MCF 10A (cell line): ENCODE results near the gene ACAT1. TPM values are rescaled to one million over a fixed set of nuclear protein-coding genes. Genes with fewer than 3 reads are reported as not detected.
"Not testable (repeated sequence)": the region's sequence is repeated elsewhere in the genome, so short reads cannot be mapped to it uniquely, and the experiment has no call there.

Experiments
- BruUV-seq: library from RNA; stranded (reverse); fragments of 400-500 nt; replicated peaks from 2 replicates; lab custom pipeline; 2021; lab: Mats Ljungman, UMichigan
- CTCF ChIA-PET: fragments of 300-600 bp; sonication (Branson Sonifier 250); formaldehyde crosslinking; extraction: SDS; loops from one replicate; lab custom pipeline; 2021; ENCODE audit warnings: antibody characterized with exemption, inconsistent platforms; lab: Yijun Ruan, JAX
- POLR2A ChIA-PET: fragments of 300-600, 350-650 bp; sonication (Branson Sonifier 250); formaldehyde crosslinking; extraction: SDS; loops from one replicate; lab custom pipeline; 2020; ENCODE audit warnings: antibody characterized with exemption, inconsistent platforms; lab: Yijun Ruan, JAX
- DNase-seq: peaks from one replicate; pipeline ENCODE4 v3.0.0-alpha.2; 2018; ENCODE audit not compliant: unreplicated experiment
- H3K27ac Mint-ChIP-seq: one replicate; pipeline ENCODE4 v1.8.0; 2022; ENCODE audit warnings: mild to moderate bottlenecking, low read depth, mixed read lengths; ENCODE audit not compliant: unreplicated experiment
- H3K27me3 Mint-ChIP-seq: one replicate; pipeline ENCODE4 v1.8.0; 2022; ENCODE audit warnings: mixed read lengths; ENCODE audit not compliant: insufficient read depth, unreplicated experiment
- H3K36me3 Mint-ChIP-seq: one replicate; pipeline ENCODE4 v1.8.0; 2022; ENCODE audit warnings: mild to moderate bottlenecking, moderate library complexity, mixed read lengths; ENCODE audit not compliant: insufficient read depth, unreplicated experiment
- H3K4me1 Mint-ChIP-seq: one replicate; pipeline ENCODE4 v1.8.0; 2022; ENCODE audit warnings: mixed read lengths; ENCODE audit not compliant: insufficient read depth, unreplicated experiment
- H3K4me3 Mint-ChIP-seq: one replicate; pipeline ENCODE4 v1.8.0; 2022; ENCODE audit warnings: mild to moderate bottlenecking, moderate library complexity, mixed read lengths; ENCODE audit not compliant: unreplicated experiment
- H3K9me3 Mint-ChIP-seq: one replicate; pipeline ENCODE4 v1.8.0; 2022; ENCODE audit warnings: mixed read lengths; ENCODE audit not compliant: unreplicated experiment
- CTCF ChIP-seq: fragments of 200-600 bp; IDR thresholded peaks from one replicate; pipeline ENCODE4 v1.8.0; 2022; ENCODE audit warnings: antibody characterized with exemption, mild to moderate bottlenecking; ENCODE audit not compliant: unreplicated experiment
- intact Hi-C: fragments of 100-400 bp; cut with micrococcal nuclease; formaldehyde crosslinking; loops from 2 replicates; pipeline ENCODE4 v1.14.1; 2022
- total RNA-seq: library from RNA; stranded (reverse); gene quantifications from 2 replicates; pipeline ENCODE4 v1.2.3, GENCODE V29; 2022

ACAT1 gene
- total RNA-seq, 1 experiment from 2014 or later, result 86.8 TPM

GRCh38 chr11:108147150-108147549 lies 25.8 kb downstream of the ACAT1 start:
- no peak overlapping the region for H3K27ac Mint-ChIP-seq
- H3K9me3 Mint-ChIP-seq, result no peaks in the 10 kb centered on the region
- no TSS peak for BruUV-seq
- POLR2A ChIA-PET, result interaction anchor here (0.6 to 1.2 kb wide), 2 partner anchors 25 to 67 kb away, joined by 3 read pairs; partner anchors contain the start of gene ACAT1
- peaks cover 98% of the 10 kb centered on the region for H3K36me3 Mint-ChIP-seq
- no peak for TF ChIP-seq CTCF
- H3K27me3 Mint-ChIP-seq, result no peaks in the 10 kb centered on the region
- H3K4me3 Mint-ChIP-seq, result no peak overlapping the region
- intact Hi-C loops, result no loop called here
- CTCF ChIA-PET, result interaction anchor here (1.1 kb wide), 1 partner anchor 29 kb away, joined by 5 read pairs; no protein-coding TSS in a partner anchor
- DNase-seq, result no peak
- H3K4me1 Mint-ChIP-seq, result no peaks in the 10 kb centered on the region

- TF ChIP-seq CTCF, result no peak
- DNase-seq, result no peak
- ChIA-PET POLR2A (interaction anchor here (0.7 kb wide), 1 partner anchor 721 kb away, joined by 3 read pairs; no protein-coding TSS in a partner anchor), CTCF (no interaction called here)
- Mint-ChIP-seq H3K9me3 (no peaks in the 10 kb centered on the region), H3K27ac (no peak overlapping the region), H3K4me1 (no peaks in the 10 kb centered on the region), H3K36me3 (peaks cover 88% of the 10 kb centered on the region), H3K27me3 (no peaks in the 10 kb centered on the region), H3K4me3 (no peak overlapping the region)
- intact Hi-C loops, result no loop called here
- no TSS peak for BruUV-seq
These were observed 27.2 kb downstream of the ACAT1 start for GRCh38 chr11:108148556-108148955.

- CTCF ChIA-PET, result interaction anchor here (0.6 kb wide), 1 partner anchor 13 kb away, joined by 3 read pairs; no protein-coding TSS in a partner anchor
- intact Hi-C loops, result no loop called here
- Mint-ChIP-seq H3K4me3 (no peak overlapping the region), H3K36me3 (peaks cover 71% of the 10 kb centered on the region), H3K9me3 (no peaks in the 10 kb centered on the region), H3K27ac (no peak overlapping the region), H3K27me3 (no peaks in the 10 kb centered on the region), H3K4me1 (no peaks in the 10 kb centered on the region)
- POLR2A ChIA-PET, result interaction anchor here (1.4 kb wide), 1 partner anchor 33 kb away, joined by 3 read pairs; the partner anchor contains the start of gene ACAT1
- no peak for DNase-seq
- BruUV-seq, result no TSS peak
- no peak for TF ChIP-seq CTCF
These were observed 33.2 kb downstream of the ACAT1 start for GRCh38 chr11:108154591-108154990.

- intact Hi-C loops, result no loop called here
- H3K36me3 Mint-ChIP-seq, result peaks cover 47% of the 10 kb centered on the region
- TSS peak; percentile 36 for BruUV-seq
- ChIA-PET CTCF (no interaction called here), POLR2A (no interaction called here)
- H3K27ac Mint-ChIP-seq, result no peak overlapping the region
- no peaks in the 10 kb centered on the region for H3K9me3 Mint-ChIP-seq
- H3K27me3 Mint-ChIP-seq, result no peaks in the 10 kb centered on the region
- no peak for TF ChIP-seq CTCF
- no peak overlapping the region for H3K4me3 Mint-ChIP-seq
- no peaks in the 10 kb centered on the region for H3K4me1 Mint-ChIP-seq
- no peak for DNase-seq
These were observed 39.7 kb downstream of the ACAT1 start for GRCh38 chr11:108160970-108161566.

GRCh38 chr11:108162878-108163277 lies 41.5 kb downstream of the ACAT1 start:
- H3K27me3 Mint-ChIP-seq, POLR2A ChIA-PET, intact Hi-C loops, H3K27ac Mint-ChIP-seq, BruUV-seq, H3K4me3 Mint-ChIP-seq, CTCF ChIA-PET, H3K4me1 Mint-ChIP-seq, H3K9me3 Mint-ChIP-seq, DNase-seq: not testable (repeated sequence)
- H3K36me3 Mint-ChIP-seq, result peaks cover 59% of the 10 kb centered on the region
